ENCODE results near the gene ERLEC1.
A peak's percentile ranks its signal among the peaks of the same experiment; 100 is the strongest.

ERLEC1 gene, protein sequence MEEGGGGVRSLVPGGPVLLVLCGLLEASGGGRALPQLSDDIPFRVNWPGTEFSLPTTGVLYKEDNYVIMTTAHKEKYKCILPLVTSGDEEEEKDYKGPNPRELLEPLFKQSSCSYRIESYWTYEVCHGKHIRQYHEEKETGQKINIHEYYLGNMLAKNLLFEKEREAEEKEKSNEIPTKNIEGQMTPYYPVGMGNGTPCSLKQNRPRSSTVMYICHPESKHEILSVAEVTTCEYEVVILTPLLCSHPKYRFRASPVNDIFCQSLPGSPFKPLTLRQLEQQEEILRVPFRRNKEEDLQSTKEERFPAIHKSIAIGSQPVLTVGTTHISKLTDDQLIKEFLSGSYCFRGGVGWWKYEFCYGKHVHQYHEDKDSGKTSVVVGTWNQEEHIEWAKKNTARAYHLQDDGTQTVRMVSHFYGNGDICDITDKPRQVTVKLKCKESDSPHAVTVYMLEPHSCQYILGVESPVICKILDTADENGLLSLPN

DNA sequence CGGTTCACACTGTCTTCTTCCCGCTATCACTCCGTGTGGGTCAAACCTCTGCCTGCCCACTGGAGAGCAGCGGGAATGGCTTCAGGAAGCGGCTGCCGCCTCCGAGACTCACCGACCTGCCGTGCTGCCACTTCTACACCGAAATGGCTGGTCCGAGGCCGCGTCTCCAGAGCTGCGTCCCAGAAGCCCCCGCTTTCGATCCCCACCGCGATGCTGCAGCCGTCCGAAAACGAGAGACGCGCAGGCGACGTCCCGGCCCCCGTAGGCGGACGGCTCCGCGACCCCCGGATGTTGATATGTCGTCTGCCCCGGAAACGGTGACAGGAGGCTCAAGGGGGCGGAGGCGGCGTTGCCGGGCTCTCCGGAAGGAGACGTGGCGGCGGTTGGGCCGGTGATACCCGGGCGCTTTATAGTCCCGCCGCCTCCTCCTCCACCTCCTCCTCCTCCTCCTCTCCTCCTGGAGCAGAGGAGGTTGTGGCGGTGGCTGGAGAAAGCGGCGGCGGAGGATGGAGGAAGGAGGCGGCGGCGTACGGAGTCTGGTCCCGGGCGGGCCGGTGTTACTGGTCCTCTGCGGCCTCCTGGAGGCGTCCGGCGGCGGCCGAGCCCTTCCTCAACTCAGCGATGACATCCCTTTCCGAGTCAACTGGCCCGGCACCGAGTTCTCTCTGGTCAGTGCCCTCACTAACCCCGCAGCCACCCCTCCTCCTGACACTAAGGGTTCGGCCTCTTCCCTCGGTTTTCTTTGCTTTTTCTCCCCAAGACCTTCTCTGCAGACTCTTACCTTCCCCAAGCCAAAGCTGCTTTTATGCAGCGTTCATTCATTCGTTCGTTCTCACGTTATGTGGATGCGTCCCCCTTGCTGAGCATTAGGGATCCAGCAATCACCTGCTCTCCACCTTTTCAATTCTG, at the start of gene ERLEC1, which contains the start of gene ASB3:
Gene ERLEC1, plus strand, starts transcription at position 340 of the 909 bp plus-strand sequence. Its CDS starts 167 bp downstream, at position 507.
Gene ASB3, minus strand, starts transcription at position 249 of the 909 bp plus-strand sequence. CDS start 21,381 bp downstream, outside the sequence.
- H3K79me2 ChIP-seq (ENCODE audit: control insufficient read depth, insufficient read depth, low read length, unreplicated experiment) = peaks cover 93% of the 10 kb centered on the region
- no peaks in the 10 kb centered on the region for H3K27me3 ChIP-seq (ENCODE audit: insufficient read depth, low read length)
- peaks cover 33% of the 10 kb centered on the region for H3K4me1 ChIP-seq (ENCODE audit: control insufficient read depth, insufficient read depth, low read length, unreplicated experiment)
- peak within 1 kb of the TSS; percentile 83 for H3K4me3 ChIP-seq (ENCODE audit: low read depth, low read length)
- H3K27ac ChIP-seq (ENCODE audit: low read depth, low read length) = peak within 1 kb of the TSS; percentile 67
- peak within 1 kb of the TSS; percentile 99 for H2AFZ ChIP-seq (ENCODE audit: low read length, unreplicated experiment)
- H3K36me3 ChIP-seq (ENCODE audit: insufficient read depth, low read length) = no peaks in the 10 kb centered on the region

DNA sequence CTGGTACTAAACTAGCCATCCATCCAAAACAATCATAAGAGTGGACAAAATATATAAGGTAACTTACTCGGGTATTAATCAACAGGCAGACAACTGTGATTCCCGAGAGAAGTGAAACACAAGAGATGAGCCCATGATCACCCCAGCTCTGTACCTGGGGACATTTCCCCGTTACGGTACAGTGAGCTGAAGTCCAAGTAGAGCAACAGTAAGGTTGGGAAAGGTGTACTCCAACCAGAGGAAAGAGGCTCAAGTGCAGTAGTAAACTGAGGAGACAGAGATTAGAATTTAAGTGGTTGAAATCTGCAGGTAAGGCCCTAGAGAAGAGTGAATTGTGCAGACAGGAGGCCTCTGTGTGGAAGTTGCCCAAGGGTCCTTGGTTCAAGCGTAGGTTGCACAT, 49.8 kb upstream of the ERLEC1 start:
- Histone ChIP-seq H3K4me3 (ENCODE audit: low read depth, low read length) (no peak overlapping the region), H3K4me1 (ENCODE audit: control insufficient read depth, insufficient read depth, low read length, unreplicated experiment) (peaks cover 6% of the 10 kb centered on the region), H3K36me3 (ENCODE audit: insufficient read depth, low read length) (peaks cover 6% of the 10 kb centered on the region), H2AFZ (ENCODE audit: low read length, unreplicated experiment) (no peak overlapping the region), H3K27me3 (ENCODE audit: insufficient read depth, low read length) (no peaks in the 10 kb centered on the region), H3K27ac (ENCODE audit: low read depth, low read length) (no peak overlapping the region), H3K79me2 (ENCODE audit: control insufficient read depth, insufficient read depth, low read length, unreplicated experiment) (no peaks in the 10 kb centered on the region)

DNA sequence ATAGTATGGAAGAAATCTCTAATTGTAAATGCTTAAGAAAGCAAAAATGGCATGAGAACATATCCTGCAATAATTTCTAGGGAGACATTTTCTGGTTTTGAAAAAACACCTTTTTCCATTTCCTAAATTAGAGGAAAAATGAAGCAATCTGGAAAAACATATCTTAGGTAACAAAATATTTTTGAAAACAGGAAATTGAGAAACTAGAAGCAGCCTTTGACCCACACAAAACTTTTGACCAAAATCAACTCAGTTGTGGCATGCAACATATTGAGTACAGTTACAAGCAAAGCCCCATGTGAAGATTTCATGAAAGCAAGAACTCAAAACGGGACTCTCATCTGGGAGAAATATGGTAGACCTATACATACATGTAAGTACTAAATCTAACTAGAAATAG, 47.8 kb upstream of the ERLEC1 start:
- Histone ChIP-seq H3K27me3 (ENCODE audit: insufficient read depth, low read length) (no peaks in the 10 kb centered on the region), H3K27ac (ENCODE audit: low read depth, low read length) (no peak overlapping the region), H2AFZ (ENCODE audit: low read length, unreplicated experiment) (no peak overlapping the region), H3K4me1 (ENCODE audit: control insufficient read depth, insufficient read depth, low read length, unreplicated experiment) (peaks cover 6% of the 10 kb centered on the region), H3K36me3 (ENCODE audit: insufficient read depth, low read length) (peaks cover 5% of the 10 kb centered on the region), H3K4me3 (ENCODE audit: low read depth, low read length) (no peak overlapping the region), H3K79me2 (ENCODE audit: control insufficient read depth, insufficient read depth, low read length, unreplicated experiment) (no peaks in the 10 kb centered on the region)

DNA sequence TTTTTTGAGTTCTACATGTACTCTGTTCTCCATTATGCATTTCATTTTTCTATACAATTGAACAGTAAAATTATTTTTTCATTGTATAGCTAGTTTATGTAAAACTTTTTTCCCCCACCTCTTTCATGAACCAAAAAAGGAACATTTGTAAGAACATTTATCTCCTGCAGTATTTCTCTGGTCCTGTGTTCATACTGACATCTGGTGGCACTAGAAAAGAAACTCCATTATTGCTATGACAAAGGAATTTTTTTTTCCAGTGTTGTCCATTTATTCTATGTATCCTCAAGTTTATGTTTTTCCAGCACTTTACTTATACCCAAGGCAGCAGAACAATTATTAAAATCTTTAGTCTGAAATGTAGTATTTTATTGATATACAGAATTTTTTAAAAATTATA, 46.7 kb upstream of the ERLEC1 start:
- Histone ChIP-seq H3K36me3 (ENCODE audit: insufficient read depth, low read length) (no peaks in the 10 kb centered on the region; the same call in 1 of the 2 replicates), H3K27me3 (ENCODE audit: insufficient read depth, low read length) (no peaks in the 10 kb centered on the region), H3K79me2 (ENCODE audit: control insufficient read depth, insufficient read depth, low read length, unreplicated experiment) (no peaks in the 10 kb centered on the region), H3K27ac (ENCODE audit: low read depth, low read length) (no peak overlapping the region), H3K4me3 (ENCODE audit: low read depth, low read length) (no peak overlapping the region), H3K4me1 (ENCODE audit: control insufficient read depth, insufficient read depth, low read length, unreplicated experiment) (peaks cover 6% of the 10 kb centered on the region), H2AFZ (ENCODE audit: low read length, unreplicated experiment) (no peak overlapping the region)

DNA sequence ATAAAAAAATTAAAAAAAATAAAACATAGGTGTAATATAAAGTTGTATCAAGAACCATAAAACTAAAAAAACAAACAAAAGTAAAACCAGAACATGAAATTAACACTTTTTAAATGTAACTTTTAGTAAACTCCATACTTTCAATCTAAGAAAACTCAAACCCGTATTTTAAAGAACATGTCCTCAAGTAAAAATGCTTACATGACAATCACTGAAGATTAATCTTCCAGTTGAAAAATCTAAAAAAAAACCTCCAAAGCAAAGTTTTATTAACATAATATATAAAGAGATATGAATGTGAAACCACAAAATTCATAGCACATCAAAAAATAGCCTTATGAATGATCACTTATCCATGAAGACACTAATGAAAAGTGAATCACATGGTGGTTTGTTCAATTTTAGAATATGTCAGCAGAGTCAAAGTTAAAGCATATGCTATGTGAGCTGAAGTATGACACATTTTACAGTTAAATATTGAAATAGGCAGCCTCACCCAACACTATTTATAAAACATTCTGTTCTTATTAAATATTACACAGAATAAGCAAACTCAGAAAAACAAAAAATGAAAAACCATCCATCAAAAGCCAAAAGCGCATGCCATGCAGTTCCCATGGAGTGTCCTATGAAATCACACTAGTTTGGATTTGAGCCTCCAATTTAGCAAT, 42.3 kb upstream of the ERLEC1 start:
- no peak overlapping the region for H3K27ac ChIP-seq (ENCODE audit: low read depth, low read length)

DNA sequence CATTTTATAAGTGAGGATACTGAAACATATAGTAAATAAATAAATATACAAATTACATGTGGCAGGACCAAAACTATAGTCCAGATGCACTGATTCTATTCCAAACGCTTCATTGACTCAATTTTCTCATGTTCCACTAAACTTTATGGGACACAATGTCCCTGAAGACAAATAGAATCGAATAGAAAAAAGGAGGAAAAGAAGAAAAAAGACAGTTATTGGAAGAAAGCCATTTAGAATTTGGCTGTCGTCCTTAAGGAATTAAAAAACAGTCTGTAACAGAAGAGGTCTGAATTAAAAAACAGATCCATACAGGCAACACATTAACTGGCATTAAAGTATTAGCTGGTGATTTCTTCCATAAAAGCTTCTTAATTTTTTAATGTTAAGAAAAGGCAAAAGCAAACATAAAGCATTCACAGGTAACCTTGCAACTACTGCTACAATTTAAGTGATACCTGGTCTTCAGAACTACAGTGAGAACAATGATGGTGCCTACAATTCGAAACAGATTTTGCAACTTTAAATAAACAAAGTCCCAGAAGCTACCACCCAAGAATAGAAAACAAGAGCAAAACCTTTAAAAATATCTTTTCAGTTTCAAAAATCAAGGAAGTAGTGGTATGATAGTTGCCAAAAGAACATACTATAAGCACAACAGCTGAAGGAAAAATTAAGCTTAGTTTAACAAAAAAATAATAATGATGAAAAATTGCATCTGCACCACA, 36.6 kb upstream of the ERLEC1 start:
- Histone ChIP-seq H3K36me3 (ENCODE audit: insufficient read depth, low read length) (peaks cover 10% of the 10 kb centered on the region), H3K4me3 (ENCODE audit: low read depth, low read length) (no peak overlapping the region), H3K27me3 (ENCODE audit: insufficient read depth, low read length) (no peaks in the 10 kb centered on the region), H3K27ac (ENCODE audit: low read depth, low read length) (no peak overlapping the region), H3K4me1 (ENCODE audit: control insufficient read depth, insufficient read depth, low read length, unreplicated experiment) (peaks cover 17% of the 10 kb centered on the region), H2AFZ (ENCODE audit: low read length, unreplicated experiment) (no peak overlapping the region), H3K79me2 (ENCODE audit: control insufficient read depth, insufficient read depth, low read length, unreplicated experiment) (no peaks in the 10 kb centered on the region)

More for the DNA sequence above, 42.3 kb upstream of the ERLEC1 start:
- Histone ChIP-seq H3K4me1 (ENCODE audit: control insufficient read depth, insufficient read depth, low read length, unreplicated experiment) (no peaks in the 10 kb centered on the region), H2AFZ (ENCODE audit: low read length, unreplicated experiment) (no peak overlapping the region), H3K79me2 (ENCODE audit: control insufficient read depth, insufficient read depth, low read length, unreplicated experiment) (no peaks in the 10 kb centered on the region), H3K36me3 (ENCODE audit: insufficient read depth, low read length) (peaks cover 8% of the 10 kb centered on the region), H3K27me3 (ENCODE audit: insufficient read depth, low read length) (no peaks in the 10 kb centered on the region), H3K4me3 (ENCODE audit: low read depth, low read length) (no peak overlapping the region)

DNA sequence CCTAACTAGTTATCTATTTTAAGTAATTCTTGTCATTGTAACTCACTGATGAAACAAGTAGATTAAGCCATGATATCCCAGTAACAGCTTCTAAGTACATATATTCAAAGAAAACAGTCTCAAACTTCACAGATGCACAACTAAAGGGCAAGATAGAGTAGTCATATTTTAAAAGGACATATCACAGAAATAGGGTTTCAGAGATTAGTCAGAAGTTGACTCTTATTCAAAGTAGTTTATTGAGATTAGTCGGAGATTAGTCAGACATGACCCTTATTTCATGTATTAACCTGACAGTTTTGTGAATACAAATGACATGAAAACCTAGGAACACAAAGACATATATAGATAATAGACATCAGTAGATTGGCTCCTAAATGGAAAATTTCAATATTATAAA, 35.1 kb upstream of the ERLEC1 start:
- H3K27me3 ChIP-seq (ENCODE audit: insufficient read depth, low read length) = no peaks in the 10 kb centered on the region
- H3K4me1 ChIP-seq (ENCODE audit: control insufficient read depth, insufficient read depth, low read length, unreplicated experiment) = peaks cover 23% of the 10 kb centered on the region
- H3K27ac ChIP-seq (ENCODE audit: low read depth, low read length) = peak overlapping the region; percentile 18
- H3K4me3 ChIP-seq (ENCODE audit: low read depth, low read length) = no peak overlapping the region
- no peaks in the 10 kb centered on the region for H3K79me2 ChIP-seq (ENCODE audit: control insufficient read depth, insufficient read depth, low read length, unreplicated experiment)
- no peak overlapping the region for H2AFZ ChIP-seq (ENCODE audit: low read length, unreplicated experiment)
- H3K36me3 ChIP-seq (ENCODE audit: insufficient read depth, low read length) = peaks cover 16% of the 10 kb centered on the region

DNA sequence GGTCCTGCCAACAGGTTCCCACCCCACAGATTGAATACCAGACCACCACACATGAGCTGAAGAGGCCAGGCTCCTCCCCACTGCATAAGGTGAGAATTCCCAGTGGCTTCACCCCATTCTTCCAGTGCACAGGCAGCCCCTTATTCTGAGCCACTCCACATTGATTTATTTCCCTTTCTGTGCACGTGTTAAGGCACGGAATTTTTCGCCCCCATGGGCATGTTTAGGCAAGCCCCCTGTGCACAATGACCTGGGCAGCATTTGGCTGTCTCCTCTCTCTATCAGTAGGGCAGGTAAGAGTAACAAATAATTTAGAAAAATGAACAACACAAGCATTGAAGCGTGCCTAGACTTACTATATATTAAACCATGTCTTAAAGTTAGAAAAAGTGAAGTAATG, 34.5 kb upstream of the ERLEC1 start:
- H3K4me1 ChIP-seq (ENCODE audit: control insufficient read depth, insufficient read depth, low read length, unreplicated experiment) = peaks cover 23% of the 10 kb centered on the region
- no peaks in the 10 kb centered on the region for H3K27me3 ChIP-seq (ENCODE audit: insufficient read depth, low read length)
- H3K27ac ChIP-seq (ENCODE audit: low read depth, low read length) = no peak overlapping the region
- no peak overlapping the region for H2AFZ ChIP-seq (ENCODE audit: low read length, unreplicated experiment)
- no peaks in the 10 kb centered on the region for H3K79me2 ChIP-seq (ENCODE audit: control insufficient read depth, insufficient read depth, low read length, unreplicated experiment)
- peaks cover 17% of the 10 kb centered on the region for H3K36me3 ChIP-seq (ENCODE audit: insufficient read depth, low read length)
- H3K4me3 ChIP-seq (ENCODE audit: low read depth, low read length) = no peak overlapping the region

DNA sequence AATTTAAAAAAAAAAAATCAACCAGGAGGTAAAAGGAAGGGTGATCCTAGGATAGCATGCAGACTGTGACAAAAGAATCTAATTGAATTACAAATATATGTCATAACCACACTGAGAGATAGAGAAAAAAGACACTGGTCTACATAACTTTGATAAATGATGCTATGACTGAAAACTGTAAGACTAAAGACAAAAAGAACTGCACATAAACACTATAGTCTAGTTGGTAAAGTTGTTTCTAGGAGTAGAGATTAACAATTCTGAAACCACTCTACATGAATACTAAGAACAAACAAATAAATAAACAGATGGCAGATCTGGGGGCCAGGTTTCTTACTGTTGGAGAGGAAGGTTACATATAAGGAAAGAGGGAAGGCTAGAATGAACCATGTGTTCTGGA, 33.8 kb upstream of the ERLEC1 start:
- no peaks in the 10 kb centered on the region for H3K79me2 ChIP-seq (ENCODE audit: control insufficient read depth, insufficient read depth, low read length, unreplicated experiment)
- no peak overlapping the region for H3K4me3 ChIP-seq (ENCODE audit: low read depth, low read length)
- H3K36me3 ChIP-seq (ENCODE audit: insufficient read depth, low read length) = peaks cover 17% of the 10 kb centered on the region
- no peak overlapping the region for H3K27ac ChIP-seq (ENCODE audit: low read depth, low read length)
- H3K4me1 ChIP-seq (ENCODE audit: control insufficient read depth, insufficient read depth, low read length, unreplicated experiment) = peaks cover 23% of the 10 kb centered on the region
- no peak overlapping the region for H2AFZ ChIP-seq (ENCODE audit: low read length, unreplicated experiment)
- H3K27me3 ChIP-seq (ENCODE audit: insufficient read depth, low read length) = no peaks in the 10 kb centered on the region

Measured in ACC112 (cell line).